C4-2B (cell line): ENCODE measurements around the gene ALG1L2.
"Not testable (repeated sequence)": the region's sequence is repeated elsewhere in the genome, so short reads cannot be mapped to it uniquely, and the experiment has no call there.

Experiments
- ZFX ChIP-seq: fragments of 450-650 bp; IDR thresholded peaks from 2 replicates; pipeline ENCODE4 v1.6.1; 2017
- TF ChIP-seq, protein P1 (sequence below): fragments of 450-650 bp; conservative IDR thresholded peaks from 2 replicates; pipeline ENCODE4 v1.5.1; 2017; ENCODE audit warnings: mild to moderate bottlenecking

DNA sequence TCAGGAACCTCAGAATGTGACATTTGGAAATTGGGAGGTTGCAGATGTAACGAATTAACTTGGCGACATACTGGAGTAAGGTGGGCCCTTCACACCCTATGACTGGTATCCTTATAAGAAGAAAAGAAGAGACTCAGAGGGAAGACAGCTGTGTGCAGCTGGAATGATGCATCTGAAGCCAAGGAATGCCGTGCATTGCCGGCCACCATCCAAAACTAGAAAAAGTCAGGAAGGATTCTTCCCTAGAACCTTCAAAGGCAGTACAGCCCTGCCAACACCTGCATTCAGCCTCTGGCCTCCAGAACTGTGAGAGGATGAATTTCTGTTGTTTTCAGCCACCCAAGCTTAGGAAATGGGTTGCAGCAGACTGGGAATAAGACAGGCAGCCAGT lies 23.4 kb upstream of the ALG1L2 start:
- TF ChIP-seq, protein P1, sequence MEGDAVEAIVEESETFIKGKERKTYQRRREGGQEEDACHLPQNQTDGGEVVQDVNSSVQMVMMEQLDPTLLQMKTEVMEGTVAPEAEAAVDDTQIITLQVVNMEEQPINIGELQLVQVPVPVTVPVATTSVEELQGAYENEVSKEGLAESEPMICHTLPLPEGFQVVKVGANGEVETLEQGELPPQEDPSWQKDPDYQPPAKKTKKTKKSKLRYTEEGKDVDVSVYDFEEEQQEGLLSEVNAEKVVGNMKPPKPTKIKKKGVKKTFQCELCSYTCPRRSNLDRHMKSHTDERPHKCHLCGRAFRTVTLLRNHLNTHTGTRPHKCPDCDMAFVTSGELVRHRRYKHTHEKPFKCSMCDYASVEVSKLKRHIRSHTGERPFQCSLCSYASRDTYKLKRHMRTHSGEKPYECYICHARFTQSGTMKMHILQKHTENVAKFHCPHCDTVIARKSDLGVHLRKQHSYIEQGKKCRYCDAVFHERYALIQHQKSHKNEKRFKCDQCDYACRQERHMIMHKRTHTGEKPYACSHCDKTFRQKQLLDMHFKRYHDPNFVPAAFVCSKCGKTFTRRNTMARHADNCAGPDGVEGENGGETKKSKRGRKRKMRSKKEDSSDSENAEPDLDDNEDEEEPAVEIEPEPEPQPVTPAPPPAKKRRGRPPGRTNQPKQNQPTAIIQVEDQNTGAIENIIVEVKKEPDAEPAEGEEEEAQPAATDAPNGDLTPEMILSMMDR: not testable (repeated sequence)
- not testable (repeated sequence) for TF ChIP-seq ZFX
